Measurements from ENCODE around the gene LTB4R. TPM values are rescaled to one million over a fixed set of nuclear protein-coding genes. Genes with fewer than 3 reads are reported as not detected.

LTB4R gene
- total and polyA plus RNA-seq, 9 of the 15 experiments (the other 6 are each of a cell fraction or from before 2014, with no cell fraction given), result 0.38 to 10.5 (median 2.8) TPM

- Histone ChIP-seq H3K9me1 (ENCODE audit: control insufficient read depth, insufficient read depth, low read length) (no peaks in the 10 kb centered on the region), H3K4me2 (ENCODE audit: insufficient read depth, low read length) (no peak overlapping the region), H3K4me3 (no peak overlapping the region), H4K20me1 (replicated peaks; ENCODE audit: control insufficient read depth, insufficient read depth, low read length) (no peaks in the 10 kb centered on the region), H2AFZ (ENCODE audit: low read depth, low read length) (no peak overlapping the region), H3K36me3 (ENCODE audit: control insufficient read depth, insufficient read depth, low read length) (peaks cover 3% of the 10 kb centered on the region; the same call in 1 of the 3 replicates), H3K9me3 (replicated peaks; ENCODE audit: control insufficient read depth, insufficient read depth, low read depth, low read length) (no peaks in the 10 kb centered on the region), H3K4me1 (replicated peaks in 1 of 2; ENCODE audit: control insufficient read depth in 2 of 2, insufficient read depth in 2 of 2, low read length in 2 of 2) (no peaks in the 10 kb centered on the region; a peak in 1 of 5 replicates), H3K79me2 (ENCODE audit: control insufficient read depth, insufficient read depth, low read length) (no peaks in the 10 kb centered on the region), H3K27me3 (ENCODE audit: control insufficient read depth in 2 of 2, insufficient read depth in 2 of 2, low read length in 2 of 2) (no peaks in the 10 kb centered on the region), H3K9ac (ENCODE audit: insufficient read depth in 1 of 2, low read depth in 2 of 2, low read length in 2 of 2) (no peak overlapping the region), H3K27ac (ENCODE audit: extremely low read depth, low read depth, low read length) (no peak overlapping the region)
- FAIRE-seq (no peak), DNase-seq (ENCODE audit: extremely low read depth in 1 of 4, low spot score in 3 of 4) (no peak), ATAC-seq (no peak)
- no peak for TF ChIP-seq SIN3B (IDR thresholded peaks at IDR 0.05; ENCODE audit: low read depth)
- TF ChIP-seq PKNOX1 (IDR thresholded peaks at IDR 0.05), result no peak
- no peak for TF ChIP-seq BRCA1 (IDR thresholded peaks at IDR 0.05)
- no peak for TF ChIP-seq BRCA1 (CRISPR knock-in tag; IDR thresholded peaks at IDR 0.05)
- TF ChIP-seq TEAD2 (tag; IDR thresholded peaks at IDR 0.05), result no peak
- TF ChIP-seq MYC (IDR thresholded peaks at IDR 0.05; ENCODE audit: low read depth, low read length), result no peak
- TF ChIP-seq MYC (CRISPR knock-in tag; IDR thresholded peaks at IDR 0.05; ENCODE audit: borderline replicate concordance, low read depth), result no peak
- no peak for TF ChIP-seq SNIP1 (IDR thresholded peaks at IDR 0.05; ENCODE audit: low read depth)
- no peak for TF ChIP-seq ZNF778 (CRISPR knock-in tag; IDR thresholded peaks at IDR 0.05)
- TF ChIP-seq RFX1 (IDR thresholded peaks at IDR 0.05), result no peak
- no peak for TF ChIP-seq GTF3C2 (IDR thresholded peaks at IDR 0.05; ENCODE audit: borderline replicate concordance, extremely low read depth, insufficient read length)
- no peak for TF ChIP-seq ZFP1 (CRISPR knock-in tag; IDR thresholded peaks at IDR 0.05)
- no peak for TF ChIP-seq GABPB2 (CRISPR knock-in tag; conservative IDR thresholded peaks at IDR 0.05)
- TF ChIP-seq, protein P1, sequence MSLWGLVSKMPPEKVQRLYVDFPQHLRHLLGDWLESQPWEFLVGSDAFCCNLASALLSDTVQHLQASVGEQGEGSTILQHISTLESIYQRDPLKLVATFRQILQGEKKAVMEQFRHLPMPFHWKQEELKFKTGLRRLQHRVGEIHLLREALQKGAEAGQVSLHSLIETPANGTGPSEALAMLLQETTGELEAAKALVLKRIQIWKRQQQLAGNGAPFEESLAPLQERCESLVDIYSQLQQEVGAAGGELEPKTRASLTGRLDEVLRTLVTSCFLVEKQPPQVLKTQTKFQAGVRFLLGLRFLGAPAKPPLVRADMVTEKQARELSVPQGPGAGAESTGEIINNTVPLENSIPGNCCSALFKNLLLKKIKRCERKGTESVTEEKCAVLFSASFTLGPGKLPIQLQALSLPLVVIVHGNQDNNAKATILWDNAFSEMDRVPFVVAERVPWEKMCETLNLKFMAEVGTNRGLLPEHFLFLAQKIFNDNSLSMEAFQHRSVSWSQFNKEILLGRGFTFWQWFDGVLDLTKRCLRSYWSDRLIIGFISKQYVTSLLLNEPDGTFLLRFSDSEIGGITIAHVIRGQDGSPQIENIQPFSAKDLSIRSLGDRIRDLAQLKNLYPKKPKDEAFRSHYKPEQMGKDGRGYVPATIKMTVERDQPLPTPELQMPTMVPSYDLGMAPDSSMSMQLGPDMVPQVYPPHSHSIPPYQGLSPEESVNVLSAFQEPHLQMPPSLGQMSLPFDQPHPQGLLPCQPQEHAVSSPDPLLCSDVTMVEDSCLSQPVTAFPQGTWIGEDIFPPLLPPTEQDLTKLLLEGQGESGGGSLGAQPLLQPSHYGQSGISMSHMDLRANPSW (CRISPR knock-in tag; IDR thresholded peaks at IDR 0.05), result no peak
- TF ChIP-seq FOXA3 (CRISPR knock-in tag; conservative IDR thresholded peaks at IDR 0.05 in 1 of 2, IDR thresholded peaks at IDR 0.05 in 1 of 2), result no peak
- ChIA-PET POLR2A (no interaction called here), CTCF (ENCODE audit: low intra/inter-chr PET ratio) (interaction anchor here (0.6 kb wide), 1 partner anchor 429 kb away, joined by 3 read pairs; no protein-coding TSS in a partner anchor)
- WGBS (ENCODE audit: insufficient coverage, low coverage, missing lambda C conversion rate), result 15% methylated on average over 4 of the region's 11 CpGs
- BruUV-seq (replicated peaks), result no TSS peak
- intact Hi-C loops (cut with micrococcal nuclease) (no loop called here), in situ Hi-C loops (cut with MboI) (no loop called here)
Observed at GRCh38 chr14:24284501-24285035, 26.7 kb upstream of the LTB4R start.

Measured in K562 (cell line).